Vagina (tissue), 2 donors: ENCODE data around the gene GAS7.

Experiments used
- POLR2A ChIP-seq, 2 donors: fragments of 450-650 bp; IDR thresholded peaks; one replicate each; pipeline ENCODE4 v1.6.1; 2017; ENCODE audit warnings: antibody characterized with exemption in 2 of 2, mild to moderate bottlenecking in 2 of 2, moderate library complexity in 2 of 2
- TF ChIP-seq, protein P1 (sequence below), 3 experiments: fragments of 450-650 bp in 2 of 3; fragments of 200-600 bp in 1 of 3; sonication (generic) in 1 of 3; IDR thresholded peaks; one replicate each; pipeline ENCODE4 v1.5.1; 2017 to 2019; ENCODE audit warnings: antibody characterized with exemption in 3 of 3, mild to moderate bottlenecking in 2 of 3, moderate library complexity in 2 of 3

DNA sequence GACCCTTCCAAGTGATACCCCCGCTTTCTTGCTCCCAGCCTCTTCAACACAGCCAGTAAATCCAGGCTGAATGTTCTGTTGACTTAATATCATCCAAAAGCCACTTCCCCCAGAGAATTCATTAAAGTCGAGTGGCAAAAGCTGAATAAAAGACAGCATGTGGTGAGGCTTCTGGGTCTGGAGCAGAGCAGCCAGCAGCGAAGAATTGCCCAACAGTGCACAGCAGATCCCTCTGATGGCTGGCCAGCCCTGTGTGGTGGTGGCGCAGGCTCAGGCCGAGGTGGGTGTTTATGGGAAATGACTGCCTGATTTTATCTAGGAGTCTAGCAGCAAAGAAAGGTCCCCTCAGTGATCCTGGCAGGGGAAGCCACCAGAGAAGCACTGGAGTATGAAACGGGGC lies 263.0 kb downstream of the GAS7 start:
- TF ChIP-seq, protein P1, sequence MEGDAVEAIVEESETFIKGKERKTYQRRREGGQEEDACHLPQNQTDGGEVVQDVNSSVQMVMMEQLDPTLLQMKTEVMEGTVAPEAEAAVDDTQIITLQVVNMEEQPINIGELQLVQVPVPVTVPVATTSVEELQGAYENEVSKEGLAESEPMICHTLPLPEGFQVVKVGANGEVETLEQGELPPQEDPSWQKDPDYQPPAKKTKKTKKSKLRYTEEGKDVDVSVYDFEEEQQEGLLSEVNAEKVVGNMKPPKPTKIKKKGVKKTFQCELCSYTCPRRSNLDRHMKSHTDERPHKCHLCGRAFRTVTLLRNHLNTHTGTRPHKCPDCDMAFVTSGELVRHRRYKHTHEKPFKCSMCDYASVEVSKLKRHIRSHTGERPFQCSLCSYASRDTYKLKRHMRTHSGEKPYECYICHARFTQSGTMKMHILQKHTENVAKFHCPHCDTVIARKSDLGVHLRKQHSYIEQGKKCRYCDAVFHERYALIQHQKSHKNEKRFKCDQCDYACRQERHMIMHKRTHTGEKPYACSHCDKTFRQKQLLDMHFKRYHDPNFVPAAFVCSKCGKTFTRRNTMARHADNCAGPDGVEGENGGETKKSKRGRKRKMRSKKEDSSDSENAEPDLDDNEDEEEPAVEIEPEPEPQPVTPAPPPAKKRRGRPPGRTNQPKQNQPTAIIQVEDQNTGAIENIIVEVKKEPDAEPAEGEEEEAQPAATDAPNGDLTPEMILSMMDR (IDR thresholded peaks at IDR 0.05): no peak
- TF ChIP-seq POLR2A (IDR thresholded peaks at IDR 0.05): no peak
